A549 (cell line): Measurements from ENCODE around the gene SRGAP3. TPM values are rescaled to one million over a fixed set of nuclear protein-coding genes. Genes with fewer than 3 reads are reported as not detected.

Experiments used
- ATAC-seq, 2 experiments: fragments of 200-7000 bp in 1 of 2; fragments of >200 bp in 1 of 2; cut with Nextera tagmentation in 1 of 2; cut with Tn5 transposase in 1 of 2; 3 replicates each; pipeline versions ENCODE4 v1.8.0 to v1.9.1; 2018 to 2020; ENCODE audit warnings: mild to moderate bottlenecking in 1 of 2, moderate library complexity in 1 of 2
- CTCF ChIA-PET: fragments of 300-600 bp; sonication (Branson Sonifier 250); formaldehyde crosslinking; extraction: SDS; loops from one replicate; lab custom pipeline; 2021; ENCODE audit warnings: antibody characterized with exemption, inconsistent platforms; lab: Yijun Ruan, JAX
- POLR2A ChIA-PET: fragments of 350-600 bp; formaldehyde crosslinking; extraction: SDS; loops from one replicate; lab custom pipeline; 2021; ENCODE audit warnings: antibody characterized with exemption, inconsistent platforms; lab: Yijun Ruan, JAX
- DNase-seq, 2 experiments: peaks; one replicate each; pipeline versions ENCODE4 v3.0.0 to v3.0.0-alpha.2; 2011 to 2016; ENCODE audit warnings: low read depth in 1 of 2, low spot score in 1 of 2
- FAIRE-seq: peaks from 2 replicates; lab custom pipeline; 2011; peaks lifted over from hg19 to GRCh38; lab: Jason Lieb, UNC
- H3K27ac ChIP-seq, 2 experiments: fragments of >200 bp; sonication (Bioruptor Twin); formaldehyde crosslinking; 3 replicates each; pipeline ENCODE4 v1.5.1; 2016 to 2017
- H3K4me1 ChIP-seq: fragments of >200 bp; sonication (Bioruptor Twin); formaldehyde crosslinking; 3 replicates; pipeline ENCODE4 v1.6.1; 2016
- H3K4me2 ChIP-seq: fragments of >200 bp; sonication (Bioruptor Twin); formaldehyde crosslinking; 3 replicates; pipeline ENCODE4 v1.6.1; 2016
- H3K4me3 ChIP-seq: fragments of >200 bp; sonication (Bioruptor Twin); formaldehyde crosslinking; 3 replicates; pipeline ENCODE4 v1.5.1; 2016
- H3K9me3 ChIP-seq: fragments of >200 bp; sonication (Bioruptor Twin); formaldehyde crosslinking; 3 replicates; pipeline ENCODE4 v1.6.1; 2016
- BCL3 ChIP-seq: fragments of >200 bp; sonication (Bioruptor Twin); formaldehyde crosslinking; IDR thresholded peaks from 3 replicates; pipeline ENCODE4 v1.6.1; 2016
- BHLHE40 ChIP-seq: IDR thresholded peaks from 2 replicates; pipeline ENCODE4 v1.6.1; 2012; ENCODE audit warnings: low read depth, low read length, inconsistent platforms
- CBX8 ChIP-seq: fragments of 200-600 bp; sonication (generic); IDR thresholded peaks from 2 replicates; pipeline ENCODE4 v1.6.1; 2016
- E2F6 ChIP-seq: IDR thresholded peaks from 2 replicates; pipeline ENCODE4 v1.6.1; 2012; ENCODE audit warnings: low read depth, borderline replicate concordance
- ELK1 ChIP-seq: fragments of 150-350 bp; IDR thresholded peaks from 2 replicates; pipeline ENCODE4 v1.6.1; 2014; ENCODE audit warnings: low read depth, mild to moderate bottlenecking, low read length
- EP300 ChIP-seq, 2 experiments: fragments of >200 bp; sonication (Bioruptor Twin); formaldehyde crosslinking; IDR thresholded peaks; 2 replicates in 1 of 2; 3 replicates in 1 of 2; pipeline ENCODE4 v1.6.1; 2016 to 2017
- FOSB ChIP-seq: fragments of 250-450 bp; sonication (Bioruptor Pico); IDR thresholded peaks from 2 replicates; pipeline ENCODE4 v1.5.0; 2020; ENCODE audit warnings: mild to moderate bottlenecking, moderate library complexity
- GATA3 ChIP-seq: IDR thresholded peaks from 2 replicates; pipeline ENCODE4 v1.6.1; 2012; ENCODE audit warnings: borderline replicate concordance
- HES2 ChIP-seq: fragments of >200 bp; sonication (Bioruptor Twin); formaldehyde crosslinking; IDR thresholded peaks from 2 replicates; pipeline ENCODE4 v1.6.1; 2016
- HEYL ChIP-seq: fragments of 250-450 bp; sonication (Bioruptor Pico); IDR thresholded peaks from 2 replicates; pipeline ENCODE4 v1.8.0; 2021; ENCODE audit warnings: mild to moderate bottlenecking, moderate library complexity
- HMGXB4 ChIP-seq: fragments of 250-450 bp; sonication (Bioruptor Pico); IDR thresholded peaks from 2 replicates; pipeline ENCODE4 v1.5.0; 2021; ENCODE audit warnings: mild to moderate bottlenecking, moderate library complexity, borderline replicate concordance
- HOXB13 ChIP-seq: fragments of 250-450 bp; sonication (Bioruptor Pico); IDR thresholded peaks from 2 replicates; pipeline ENCODE4 v1.5.0; 2020; ENCODE audit warnings: low read depth, mild to moderate bottlenecking, moderate library complexity
- JUN ChIP-seq, 2 experiments: fragments of >200 bp; sonication (Bioruptor Twin); formaldehyde crosslinking; IDR thresholded peaks; 2 replicates in 1 of 2; 3 replicates in 1 of 2; pipeline ENCODE4 v1.6.1; 2016 to 2017
- KDM1A ChIP-seq: fragments of 200-600 bp; sonication (generic); IDR thresholded peaks from 2 replicates; pipeline ENCODE4 v1.6.1; 2016; ENCODE audit warnings: low read depth, mild to moderate bottlenecking
- KDM5A ChIP-seq: fragments of 200-600 bp; sonication (generic); IDR thresholded peaks from 2 replicates; pipeline ENCODE4 v1.6.1; 2016; ENCODE audit warnings: antibody characterized with exemption, mild to moderate bottlenecking
- MAX ChIP-seq: IDR thresholded peaks from 2 replicates; pipeline ENCODE4 v1.6.1; 2012
- MAZ ChIP-seq: fragments of 150-350 bp; IDR thresholded peaks from 2 replicates; pipeline ENCODE4 v1.6.1; 2014; ENCODE audit warnings: antibody characterized with exemption, low read depth, low read length, borderline replicate concordance
- PBX3 ChIP-seq: IDR thresholded peaks from 2 replicates; pipeline ENCODE4 v1.6.1; 2012
- PHF8 ChIP-seq: fragments of 200-600 bp; sonication (generic); IDR thresholded peaks from 2 replicates; pipeline ENCODE4 v1.6.1; 2016; ENCODE audit warnings: low read depth, mild to moderate bottlenecking, antibody characterized with exemption, moderate library complexity, borderline replicate concordance
- POLR2A ChIP-seq: IDR thresholded peaks from 2 replicates; pipeline ENCODE4 v1.6.1; 2012; ENCODE audit warnings: mild to moderate bottlenecking, low read length
- RARB ChIP-seq: fragments of 250-450 bp; sonication (Bioruptor Pico); IDR thresholded peaks from 2 replicates; pipeline ENCODE4 v1.8.0; 2021; ENCODE audit warnings: mild to moderate bottlenecking, moderate library complexity
- RCOR1 ChIP-seq: fragments of 150-350 bp; IDR thresholded peaks from 2 replicates; pipeline ENCODE4 v1.6.1; 2014; ENCODE audit warnings: antibody characterized with exemption, low read length, low read depth
- REST ChIP-seq: fragments of 200-600 bp; sonication (generic); IDR thresholded peaks from 2 replicates; pipeline ENCODE4 v1.6.1; 2016; ENCODE audit warnings: antibody characterized with exemption, mild to moderate bottlenecking, moderate library complexity
- RNF2 ChIP-seq: fragments of 200-600 bp; sonication (generic); IDR thresholded peaks from 2 replicates; pipeline ENCODE4 v1.6.1; 2016; ENCODE audit warnings: low read depth, mild to moderate bottlenecking, antibody characterized with exemption, moderate library complexity, borderline replicate concordance
- ZSCAN20 ChIP-seq: fragments of 250-450 bp; sonication (Bioruptor Pico); IDR thresholded peaks from 2 replicates; pipeline ENCODE4 v1.8.0; 2022; ENCODE audit warnings: mild to moderate bottlenecking, moderate library complexity
- WGBS: methylation state at CpG from one replicate; pipeline ENCODE4 v1.1.6; 2017; ENCODE audit errors: missing lambda C conversion rate; 5-methylcytosine and 5-hydroxymethylcytosine counted together
- polyA plus RNA-seq, 4 experiments: library from polyadenylated mRNA; depleted of rRNA in 3 of 4; stranded (reverse); fragments of >200 nt; fragmentation: RNase III in 1 of 4; extraction: RNeasy Plus Mini Kit Qiagen cat#74134 plus additional on column Dnase treatment in 1 of 4; gene quantifications; 2 replicates in 3 of 4; 3 replicates in 1 of 4; pipeline ENCODE4 v1.2.3, GENCODE V29; 2011 to 2017

The SRGAP3 gene
- polyA plus RNA-seq, 2 of the 4 experiments (the other 2 are of a cell fraction): 1.6 to 2.5 TPM

- no peaks in the 10 kb centered on the region for H3K4me1 ChIP-seq
- CTCF ChIA-PET: no interaction called here
- no peak for ATAC-seq
- TF ChIP-seq ZSCAN20 (CRISPR knock-in tag) (no peak), RCOR1 (no peak), BCL3 (no peak), JUN (IDR thresholded peaks at IDR 0.05) (no peak), E2F6 (no peak), REST (no peak), BHLHE40 (no peak), MAX (no peak), ELK1 (no peak)
- TF ChIP-seq, all 56 proteins: peak for 0
- DNase-seq (no peak), FAIRE-seq (no peak)
- Histone ChIP-seq H3K9me3 (no peaks in the 10 kb centered on the region), H3K4me2 (no peak overlapping the region), H3K27ac (no peak overlapping the region), H3K4me3 (no peak overlapping the region)
- POLR2A ChIA-PET: no interaction called here
- 88% methylated on average over 10 of the region's 10 CpGs for WGBS
Measured at GRCh38 chr3:9198899-9199335, 50.5 kb downstream of the SRGAP3 start.

GRCh38 chr3:9198261-9198660 is 51.2 kb downstream of the SRGAP3 start:
- CTCF ChIA-PET: interaction anchor here (1.0 kb wide), 1 partner anchor 63 kb away, joined by 3 read pairs; no protein-coding TSS in a partner anchor
- Histone ChIP-seq H3K9me3 (no peaks in the 10 kb centered on the region), H3K4me1 (no peaks in the 10 kb centered on the region), H3K4me2 (no peak overlapping the region), H3K27ac (no peak overlapping the region), H3K4me3 (no peak overlapping the region)
- POLR2A ChIA-PET: no interaction called here
- no peak for ATAC-seq
- WGBS: 63% methylated on average over 3 of the region's 3 CpGs
- DNase-seq: no peak
- TF ChIP-seq JUN (IDR thresholded peaks at IDR 0.05) (no peak), EP300 (IDR thresholded peaks at IDR 0.05) (no peak), RNF2 (no peak), PHF8 (no peak)
- FAIRE-seq: no peak

GRCh38 chr3:9196020-9196419 is 53.4 kb downstream of the SRGAP3 start:
- FAIRE-seq (no peak), ATAC-seq (no peak)
- no peak overlapping the region for H3K4me3 ChIP-seq
- TF ChIP-seq EP300 (IDR thresholded peaks at IDR 0.05): no peak
- no peak for TF ChIP-seq PBX3
- no peak for TF ChIP-seq KDM1A
- no peak for TF ChIP-seq FOSB (CRISPR knock-in tag)
- no peak for TF ChIP-seq HEYL (CRISPR knock-in tag)
- no peak for TF ChIP-seq CBX8
- no peak for TF ChIP-seq GATA3
- TF ChIP-seq RARB: no peak
- no peak for TF ChIP-seq KDM5A
- no peak for TF ChIP-seq JUN (IDR thresholded peaks at IDR 0.05)
- TF ChIP-seq POLR2A: no peak
- TF ChIP-seq RNF2: no peak
- no peak for TF ChIP-seq HES2
- TF ChIP-seq HOXB13: no peak
- TF ChIP-seq HMGXB4 (CRISPR knock-in tag): no peak
- TF ChIP-seq MAZ: no peak

More at GRCh38 chr3:9196020-9196419, 53.4 kb downstream of the SRGAP3 start:
- POLR2A ChIA-PET: no interaction called here
- CTCF ChIA-PET: no interaction called here
- no peak overlapping the region for H3K4me2 ChIP-seq
- H3K9me3 ChIP-seq: no peaks in the 10 kb centered on the region
- no peak for DNase-seq
- 61% methylated on average over 7 of the region's 7 CpGs for WGBS
- no peak overlapping the region for H3K27ac ChIP-seq
- no peaks in the 10 kb centered on the region for H3K4me1 ChIP-seq
